ENCODE data around the gene NXPH1. TPM values are rescaled to one million over a fixed set of nuclear protein-coding genes. Genes with fewer than 3 reads are reported as not detected.

The NXPH1 gene
- total RNA-seq, 4 donors from 2014 or later, result not detected

DNA sequence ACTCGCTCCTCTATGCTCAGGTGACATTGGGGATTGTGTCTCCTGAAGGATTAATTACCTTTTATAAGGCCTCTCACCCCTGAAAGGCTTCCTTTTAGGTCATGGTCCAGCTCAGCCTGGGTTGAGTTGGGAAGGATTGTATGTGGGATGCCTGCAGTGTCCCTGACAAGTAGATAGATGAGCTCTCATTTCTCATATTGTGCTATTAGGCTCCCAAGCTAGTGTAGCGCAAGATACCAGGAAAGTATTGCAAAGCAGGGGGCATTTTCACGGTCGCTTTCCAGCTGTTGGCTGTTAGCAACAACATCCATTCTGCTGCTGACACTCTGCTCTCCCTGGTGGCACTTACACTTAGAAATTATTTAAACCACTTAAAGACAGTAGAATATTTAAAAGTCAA lies 31.9 kb downstream of the NXPH1 start:
- no peaks in the 10 kb centered on the region for H3K9me3 ChIP-seq
- H3K4me3 ChIP-seq, result no peak overlapping the region
- no peaks in the 10 kb centered on the region for H3K27me3 ChIP-seq
- WGBS, result 76% methylated on average over 4 of the region's 4 CpGs
- no peak overlapping the region for H3K27ac ChIP-seq
- H3K4me1 ChIP-seq, result no peaks in the 10 kb centered on the region
- no peak for DNase-seq (ENCODE audit: low spot score in 2 of 2)
- no peaks in the 10 kb centered on the region for H3K36me3 ChIP-seq
- TF ChIP-seq POLR2AphosphoS5 (IDR thresholded peaks at IDR 0.05) (no peak), POLR2A (IDR thresholded peaks at IDR 0.05) (no peak), EP300 (IDR thresholded peaks at IDR 0.05) (no peak)
- TF ChIP-seq, protein P1, sequence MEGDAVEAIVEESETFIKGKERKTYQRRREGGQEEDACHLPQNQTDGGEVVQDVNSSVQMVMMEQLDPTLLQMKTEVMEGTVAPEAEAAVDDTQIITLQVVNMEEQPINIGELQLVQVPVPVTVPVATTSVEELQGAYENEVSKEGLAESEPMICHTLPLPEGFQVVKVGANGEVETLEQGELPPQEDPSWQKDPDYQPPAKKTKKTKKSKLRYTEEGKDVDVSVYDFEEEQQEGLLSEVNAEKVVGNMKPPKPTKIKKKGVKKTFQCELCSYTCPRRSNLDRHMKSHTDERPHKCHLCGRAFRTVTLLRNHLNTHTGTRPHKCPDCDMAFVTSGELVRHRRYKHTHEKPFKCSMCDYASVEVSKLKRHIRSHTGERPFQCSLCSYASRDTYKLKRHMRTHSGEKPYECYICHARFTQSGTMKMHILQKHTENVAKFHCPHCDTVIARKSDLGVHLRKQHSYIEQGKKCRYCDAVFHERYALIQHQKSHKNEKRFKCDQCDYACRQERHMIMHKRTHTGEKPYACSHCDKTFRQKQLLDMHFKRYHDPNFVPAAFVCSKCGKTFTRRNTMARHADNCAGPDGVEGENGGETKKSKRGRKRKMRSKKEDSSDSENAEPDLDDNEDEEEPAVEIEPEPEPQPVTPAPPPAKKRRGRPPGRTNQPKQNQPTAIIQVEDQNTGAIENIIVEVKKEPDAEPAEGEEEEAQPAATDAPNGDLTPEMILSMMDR (IDR thresholded peaks at IDR 0.05), result no peak

DNA sequence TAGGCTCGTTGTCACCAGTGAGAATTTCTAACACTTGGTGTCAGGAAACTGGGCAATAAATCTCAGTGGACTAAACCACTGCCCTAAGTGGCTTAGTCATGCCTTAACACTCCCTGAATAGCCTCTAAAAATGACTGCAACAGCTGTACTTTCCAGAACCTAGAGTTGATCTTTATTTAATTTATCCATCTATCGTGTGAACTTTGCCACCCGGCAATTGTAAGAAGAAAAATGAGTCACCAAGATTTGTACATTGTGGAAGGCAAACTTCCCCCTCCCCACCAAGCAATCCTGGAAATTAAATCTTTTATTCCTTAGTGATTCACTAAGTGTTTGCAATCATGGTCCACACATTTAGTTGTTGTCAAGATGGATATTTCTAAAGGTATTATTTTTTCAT lies 47.1 kb downstream of the NXPH1 start:
- TF ChIP-seq POLR2AphosphoS5 (IDR thresholded peaks at IDR 0.05), result no peak
- WGBS, result 57% methylated on average over 3 of the region's 3 CpGs
- Histone ChIP-seq H3K36me3 (no peaks in the 10 kb centered on the region), H3K27ac (no peak overlapping the region), H3K4me3 (no peak overlapping the region), H3K9me3 (no peaks in the 10 kb centered on the region), H3K4me1 (peaks cover 4% of the 10 kb centered on the region), H3K27me3 (no peaks in the 10 kb centered on the region)
- DNase-seq (ENCODE audit: low spot score in 2 of 2), result no peak

DNA sequence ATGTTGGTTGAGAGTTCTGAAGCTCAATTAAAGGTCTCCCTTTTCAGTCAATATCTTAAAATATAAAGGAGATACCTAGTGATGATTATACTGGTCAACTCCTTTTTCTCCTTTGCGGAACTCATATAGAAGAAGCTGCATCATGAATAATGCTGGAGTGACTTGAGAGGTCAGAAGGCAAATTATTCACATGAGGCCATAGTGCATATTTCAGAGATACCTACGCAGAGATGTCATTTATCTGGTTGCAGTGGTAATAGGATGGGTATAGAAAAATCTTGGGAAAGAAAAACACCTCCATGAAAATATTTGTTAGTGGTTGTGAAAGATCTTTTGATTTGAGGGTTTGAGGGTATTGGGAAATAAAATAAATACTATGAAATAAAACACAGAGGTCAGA lies 47.7 kb downstream of the NXPH1 start:
- Histone ChIP-seq H3K9me3 (no peaks in the 10 kb centered on the region), H3K27me3 (no peaks in the 10 kb centered on the region), H3K4me3 (no peak overlapping the region), H3K36me3 (no peaks in the 10 kb centered on the region), H3K27ac (no peak overlapping the region), H3K4me1 (peaks cover 4% of the 10 kb centered on the region)
- no peak for DNase-seq (ENCODE audit: low spot score in 2 of 2)
- 82% methylated on average over 2 of the region's 2 CpGs for WGBS
- no peak for TF ChIP-seq POLR2A (IDR thresholded peaks at IDR 0.05)

DNA sequence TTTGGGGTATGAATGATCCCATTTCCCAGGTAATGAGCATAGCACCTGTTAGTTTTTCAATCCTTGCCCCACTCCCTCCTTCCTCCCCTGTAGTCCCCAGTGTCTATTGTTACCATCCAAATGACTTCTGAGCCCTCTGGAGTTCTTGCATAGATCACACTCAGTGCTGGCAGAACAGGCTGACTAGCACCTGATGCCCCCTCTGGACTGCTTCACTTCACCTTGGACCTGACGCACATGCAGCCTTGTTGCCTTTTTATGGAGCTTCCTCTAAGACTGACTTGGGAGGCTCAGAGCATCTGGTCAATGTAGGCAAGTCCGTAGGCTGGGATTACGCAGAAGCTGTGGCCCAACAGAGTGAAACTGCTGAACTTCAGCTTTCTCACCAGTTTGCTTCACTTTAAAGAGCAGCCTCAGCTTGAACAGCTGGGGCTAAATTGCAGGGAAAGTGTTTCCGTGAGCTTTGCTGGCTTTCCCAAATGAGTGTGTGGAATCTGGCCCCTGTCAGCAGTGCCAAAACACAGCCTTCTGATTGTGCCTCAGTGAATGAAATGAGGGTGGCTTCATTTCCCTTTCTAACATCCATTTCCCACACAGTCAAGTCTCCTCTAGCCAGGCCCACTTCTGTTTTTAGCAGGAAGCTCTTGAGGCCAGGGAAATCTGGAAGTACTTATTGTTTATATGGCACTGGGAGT lies 48.5 kb downstream of the NXPH1 start:
- H3K4me1 ChIP-seq, result peaks cover 4% of the 10 kb centered on the region
- H3K27me3 ChIP-seq, result no peaks in the 10 kb centered on the region
- DNase-seq (ENCODE audit: low spot score in 2 of 2), result no peak
- TF ChIP-seq EP300 (IDR thresholded peaks at IDR 0.05) (no peak), POLR2A (IDR thresholded peaks at IDR 0.05) (no peak), POLR2AphosphoS5 (IDR thresholded peaks at IDR 0.05) (no peak)
- TF ChIP-seq, protein P1 (IDR thresholded peaks at IDR 0.05), result no peak
- H3K9me3 ChIP-seq, result no peaks in the 10 kb centered on the region
- H3K36me3 ChIP-seq, result no peaks in the 10 kb centered on the region
- H3K4me3 ChIP-seq, result no peak overlapping the region
- no peak overlapping the region for H3K27ac ChIP-seq
- WGBS, result 59% methylated on average over 4 of the region's 4 CpGs

DNA sequence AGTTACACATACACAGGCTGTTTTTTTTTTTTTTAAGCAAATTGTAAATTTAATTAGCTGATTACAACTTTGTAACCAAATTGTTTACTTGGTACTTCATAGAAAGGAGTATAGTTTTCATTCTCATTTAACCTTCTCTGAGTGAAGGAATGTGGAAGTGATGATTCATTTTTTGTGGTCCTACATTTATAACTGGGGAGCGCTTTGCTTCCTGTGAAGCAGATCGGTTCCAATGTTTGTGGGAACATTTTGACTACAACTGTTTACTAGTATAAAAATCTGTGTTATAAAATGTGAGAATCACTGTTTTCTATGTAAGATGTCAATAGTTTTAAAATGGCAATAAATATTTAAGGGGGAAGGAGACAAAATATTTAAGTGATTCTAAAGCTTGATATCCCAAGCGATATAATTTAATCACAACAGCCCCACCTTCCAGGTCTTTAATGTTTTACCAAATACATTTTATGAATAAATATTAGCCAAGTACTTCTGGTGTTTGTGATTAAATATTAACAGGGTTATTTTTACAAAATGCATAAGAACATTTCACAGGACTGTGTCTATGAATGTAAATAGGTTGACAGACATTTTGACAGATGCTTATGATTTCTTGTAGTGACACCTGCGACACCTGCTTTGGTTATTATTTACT lies 57.1 kb downstream of the NXPH1 start:
- 85% methylated on average over 4 of the region's 4 CpGs for WGBS

DNA sequence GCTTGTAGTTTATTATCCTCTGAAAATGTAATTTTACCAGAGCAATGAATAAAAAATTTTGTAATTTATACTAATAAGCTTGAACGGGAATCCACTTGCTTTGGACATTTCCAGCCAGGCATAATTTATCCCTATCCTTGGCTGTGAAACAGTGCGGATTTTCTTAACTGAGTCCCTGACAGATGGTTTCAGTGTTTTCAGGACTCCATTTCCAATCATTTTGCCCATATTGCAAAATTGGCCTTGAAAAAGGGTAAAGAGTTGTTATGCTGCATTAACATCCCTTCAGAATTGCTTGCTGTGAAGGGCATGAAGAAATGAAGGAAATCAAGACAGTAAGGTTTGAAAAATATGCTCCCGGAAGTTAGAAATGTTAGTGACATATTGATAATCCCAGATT lies 57.7 kb downstream of the NXPH1 start:
- no peaks in the 10 kb centered on the region for H3K27me3 ChIP-seq
- H3K4me1 ChIP-seq, result no peaks in the 10 kb centered on the region
- H3K27ac ChIP-seq, result no peak overlapping the region
- H3K4me3 ChIP-seq, result no peak overlapping the region
- DNase-seq (ENCODE audit: low spot score in 2 of 2), result no peak
- TF ChIP-seq EP300 (IDR thresholded peaks at IDR 0.05) (no peak), POLR2A (IDR thresholded peaks at IDR 0.05) (no peak), POLR2AphosphoS5 (IDR thresholded peaks at IDR 0.05) (no peak)
- TF ChIP-seq, protein P1 (IDR thresholded peaks at IDR 0.05), result no peak
- H3K36me3 ChIP-seq, result no peaks in the 10 kb centered on the region
- 85% methylated on average over 3 of the region's 3 CpGs for WGBS
- H3K9me3 ChIP-seq, result no peaks in the 10 kb centered on the region

More for the DNA sequence above, 57.1 kb downstream of the NXPH1 start:
- Histone ChIP-seq H3K27ac (no peak overlapping the region), H3K9me3 (no peaks in the 10 kb centered on the region), H3K4me1 (no peaks in the 10 kb centered on the region), H3K4me3 (no peak overlapping the region), H3K27me3 (no peaks in the 10 kb centered on the region), H3K36me3 (no peaks in the 10 kb centered on the region)
- no peak for TF ChIP-seq EP300 (IDR thresholded peaks at IDR 0.05)
- TF ChIP-seq POLR2AphosphoS5 (IDR thresholded peaks at IDR 0.05), result no peak
- DNase-seq (ENCODE audit: low spot score in 2 of 2), result no peak
